ENCODE data around the gene ASMTL.
"Not testable (repeated sequence)": the region's sequence is repeated elsewhere in the genome, so short reads cannot be mapped to it uniquely, and the experiment has no call there.

The ASMTL gene

GRCh38 chrX:1482530-1482928 is 29.8 kb upstream of the ASMTL start:
- not testable (repeated sequence) for DNase-seq (ENCODE audit: low read depth in 2 of 2)

- peak; percentile 57 for DNase-seq (ENCODE audit: low read depth in 2 of 2)
Measured at GRCh38 chrX:1481636-1482529, 29.2 kb upstream of the ASMTL start.

- DNase-seq (ENCODE audit: low read depth in 2 of 2): no peak
Measured at GRCh38 chrX:1480082-1480785, 27.5 kb upstream of the ASMTL start.

- no peak for DNase-seq (ENCODE audit: low read depth in 2 of 2)
Measured at GRCh38 chrX:1477801-1478458, 25.2 kb upstream of the ASMTL start.

- no peak for DNase-seq (ENCODE audit: low read depth in 2 of 2)
Measured at GRCh38 chrX:1477229-1477628, 24.5 kb upstream of the ASMTL start.

GRCh38 chrX:1476682-1477081 is 24.0 kb upstream of the ASMTL start:
- DNase-seq (ENCODE audit: low read depth in 2 of 2): no peak

GRCh38 chrX:1475881-1476280 is 23.2 kb upstream of the ASMTL start:
- no peak for DNase-seq (ENCODE audit: low read depth in 2 of 2)

- DNase-seq (ENCODE audit: low read depth in 2 of 2): no peak
Measured at GRCh38 chrX:1475481-1475880, 22.8 kb upstream of the ASMTL start.

GRCh38 chrX:1474593-1474992 is 21.9 kb upstream of the ASMTL start:
- DNase-seq (ENCODE audit: low read depth in 2 of 2): not testable (repeated sequence)

- no peak for DNase-seq (ENCODE audit: low read depth in 2 of 2)
Measured at GRCh38 chrX:1472975-1473374, 20.3 kb upstream of the ASMTL start.

- DNase-seq (ENCODE audit: low read depth in 2 of 2): peak; percentile 63
Measured at GRCh38 chrX:1468250-1468772, 15.6 kb upstream of the ASMTL start.

- DNase-seq (ENCODE audit: low read depth in 2 of 2): no peak
Measured at GRCh38 chrX:1466971-1467561, 14.4 kb upstream of the ASMTL start.

GRCh38 chrX:1466232-1466661 is 13.5 kb upstream of the ASMTL start:
- DNase-seq (ENCODE audit: low read depth in 2 of 2): no peak

GRCh38 chrX:1465286-1466231 is 12.8 kb upstream of the ASMTL start:
- no peak for DNase-seq (ENCODE audit: low read depth in 2 of 2)

- DNase-seq (ENCODE audit: low read depth in 2 of 2): no peak
Measured at GRCh38 chrX:1464971-1465285, 12.2 kb upstream of the ASMTL start.

GRCh38 chrX:1464041-1464970 is 11.6 kb upstream of the ASMTL start:
- no peak for DNase-seq (ENCODE audit: low read depth in 2 of 2)

GRCh38 chrX:1463581-1463980 is 10.9 kb upstream of the ASMTL start:
- no peak for DNase-seq (ENCODE audit: low read depth in 2 of 2)

GRCh38 chrX:1462596-1463251 is 10.0 kb upstream of the ASMTL start:
- peak; percentile 46 to 54 for DNase-seq (ENCODE audit: low read depth in 2 of 2)

GRCh38 chrX:1462110-1462509 is 9.4 kb upstream of the ASMTL start:
- no peak for DNase-seq (ENCODE audit: low read depth in 2 of 2)

Data from activated CD4-positive, alpha-beta T cell treated with anti-CD3 and anti-CD28 coated beads for 24 hours (primary cell).